ENCODE measurements around the gene CPT1A.
"Not testable (repeated sequence)": the region's sequence is repeated elsewhere in the genome, so short reads cannot be mapped to it uniquely, and the experiment has no call there.

CPT1A gene

DNA sequence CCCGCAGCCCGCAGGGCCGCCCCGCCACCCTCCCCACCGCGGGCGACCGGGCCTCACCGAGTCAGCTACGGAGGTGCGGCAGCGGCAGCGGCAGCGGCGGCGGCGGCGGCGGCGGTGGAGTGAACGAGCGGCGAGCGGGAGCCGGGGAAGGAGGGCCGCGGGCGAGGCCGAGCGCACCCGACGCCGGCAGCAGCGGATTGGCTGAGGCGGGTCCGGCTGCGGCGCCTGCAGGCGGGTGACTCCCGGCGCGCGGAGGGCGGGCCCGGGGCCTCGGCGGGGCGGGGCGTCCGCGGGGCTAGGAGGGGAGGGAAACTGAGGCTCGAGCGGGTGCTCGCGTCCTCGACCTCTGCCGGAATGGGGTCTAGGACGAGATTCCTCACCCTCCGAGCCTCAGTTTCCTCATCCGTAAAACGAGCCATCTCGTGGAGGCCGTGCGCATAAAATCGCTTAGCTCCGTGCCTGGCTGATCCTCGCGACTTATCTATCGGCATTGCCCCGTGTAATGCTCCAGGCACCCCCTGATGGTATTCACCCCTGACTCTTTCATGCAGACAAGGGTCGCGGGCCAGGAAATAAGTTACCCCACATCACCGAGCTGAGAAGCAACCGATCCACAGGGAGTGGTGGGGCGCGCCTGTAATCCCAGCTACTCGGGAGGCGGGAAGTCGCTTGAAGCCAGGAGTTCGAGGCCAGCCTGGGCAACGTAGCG lies at the start of gene CPT1A:
CPT1A (minus strand) TSS at position 199 of the 709 bp plus-strand sequence. CDS start 26,442 bp downstream, outside the sequence.
- Histone ChIP-seq H3K27ac (ENCODE audit: low read length) (no peak within 1 kb of the TSS), H3K36me3 (ENCODE audit: control insufficient read depth, low read depth, low read length) (no peaks in the 10 kb centered on the region), H3K27me3 (ENCODE audit: control insufficient read depth, insufficient read depth, low read length) (peaks cover 97% of the 10 kb centered on the region), H3K9ac (ENCODE audit: low read length) (no peak within 1 kb of the TSS), H3K9me3 (ENCODE audit: control insufficient read depth, low read depth, low read length) (no peaks in the 10 kb centered on the region), H3K4me3 (ENCODE audit: low read length) (peak within 1 kb of the TSS; percentile 74), H3K4me1 (ENCODE audit: control insufficient read depth, low read depth, low read length) (peaks cover 24% of the 10 kb centered on the region)

- no peak overlapping the region for H3K4me3 ChIP-seq (ENCODE audit: low read length)
- H3K27me3 ChIP-seq (ENCODE audit: control insufficient read depth, insufficient read depth, low read length): no peaks in the 10 kb centered on the region
- no peaks in the 10 kb centered on the region for H3K4me1 ChIP-seq (ENCODE audit: control insufficient read depth, low read depth, low read length)
- H3K9ac ChIP-seq (ENCODE audit: low read length): no peak overlapping the region
- no peaks in the 10 kb centered on the region for H3K9me3 ChIP-seq (ENCODE audit: control insufficient read depth, low read depth, low read length)
- peaks cover 38% of the 10 kb centered on the region for H3K36me3 ChIP-seq (ENCODE audit: control insufficient read depth, low read depth, low read length)
- H3K27ac ChIP-seq (ENCODE audit: low read length): no peak overlapping the region
These were observed 48.9 kb upstream of the CPT1A start for GRCh38 chr11:68890490-68891231.

DNA sequence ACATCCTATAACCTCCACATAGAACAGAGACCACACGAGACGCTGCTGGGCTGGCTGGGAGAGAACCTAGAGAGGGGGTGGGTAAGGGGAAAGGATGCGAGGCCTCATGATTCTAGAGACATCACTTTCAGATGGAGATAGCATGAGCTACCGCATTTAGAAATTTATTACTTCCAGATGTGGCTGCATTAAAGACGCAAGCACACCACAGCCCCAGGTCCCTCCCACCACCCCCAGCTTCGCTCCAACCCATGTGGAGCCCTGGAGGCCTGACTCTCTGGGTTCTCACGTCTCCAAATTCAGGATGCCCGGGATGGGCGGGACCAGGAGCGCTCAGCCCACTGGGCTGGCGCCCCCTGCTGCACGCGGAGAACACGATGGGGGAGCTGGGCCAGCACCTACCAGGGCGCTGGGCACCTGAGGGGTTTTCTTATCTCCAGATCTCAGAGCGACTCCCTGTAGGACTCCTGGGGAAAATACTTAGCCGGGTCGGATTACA lies 48.3 kb upstream of the CPT1A start:
- H3K27ac ChIP-seq (ENCODE audit: low read length): no peak overlapping the region
- H3K9ac ChIP-seq (ENCODE audit: low read length): no peak overlapping the region
- no peaks in the 10 kb centered on the region for H3K9me3 ChIP-seq (ENCODE audit: control insufficient read depth, low read depth, low read length)
- H3K4me1 ChIP-seq (ENCODE audit: control insufficient read depth, low read depth, low read length): no peaks in the 10 kb centered on the region
- no peaks in the 10 kb centered on the region for H3K27me3 ChIP-seq (ENCODE audit: control insufficient read depth, insufficient read depth, low read length)
- H3K36me3 ChIP-seq (ENCODE audit: control insufficient read depth, low read depth, low read length): peaks cover 36% of the 10 kb centered on the region
- no peak overlapping the region for H3K4me3 ChIP-seq (ENCODE audit: low read length)

DNA sequence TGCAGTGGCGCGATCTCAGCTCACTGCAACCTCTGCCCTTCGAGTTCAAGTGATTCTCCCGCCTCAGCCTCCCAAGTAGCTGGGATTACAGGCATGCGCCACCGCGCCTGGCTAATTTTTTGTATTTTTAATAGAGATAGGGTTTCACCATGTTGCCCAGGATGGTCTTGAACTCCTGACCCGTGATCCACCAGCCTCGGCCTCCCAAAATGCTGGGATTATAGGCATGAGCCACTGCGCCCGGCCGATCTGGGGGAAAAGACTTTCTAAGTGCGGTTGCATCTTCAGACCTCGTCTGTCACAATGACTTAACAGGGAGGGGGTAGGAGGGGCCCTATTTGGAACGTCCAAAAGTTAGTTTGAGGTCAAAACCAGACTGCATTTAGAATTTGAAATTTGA lies 43.1 kb upstream of the CPT1A start:
- not testable (repeated sequence) for H3K9ac ChIP-seq (ENCODE audit: low read length); H3K4me1 ChIP-seq (ENCODE audit: control insufficient read depth, low read depth, low read length); H3K36me3 ChIP-seq (ENCODE audit: control insufficient read depth, low read depth, low read length); H3K27ac ChIP-seq (ENCODE audit: low read length); H3K9me3 ChIP-seq (ENCODE audit: control insufficient read depth, low read depth, low read length); H3K4me3 ChIP-seq (ENCODE audit: low read length); H3K27me3 ChIP-seq (ENCODE audit: control insufficient read depth, insufficient read depth, low read length)

DNA sequence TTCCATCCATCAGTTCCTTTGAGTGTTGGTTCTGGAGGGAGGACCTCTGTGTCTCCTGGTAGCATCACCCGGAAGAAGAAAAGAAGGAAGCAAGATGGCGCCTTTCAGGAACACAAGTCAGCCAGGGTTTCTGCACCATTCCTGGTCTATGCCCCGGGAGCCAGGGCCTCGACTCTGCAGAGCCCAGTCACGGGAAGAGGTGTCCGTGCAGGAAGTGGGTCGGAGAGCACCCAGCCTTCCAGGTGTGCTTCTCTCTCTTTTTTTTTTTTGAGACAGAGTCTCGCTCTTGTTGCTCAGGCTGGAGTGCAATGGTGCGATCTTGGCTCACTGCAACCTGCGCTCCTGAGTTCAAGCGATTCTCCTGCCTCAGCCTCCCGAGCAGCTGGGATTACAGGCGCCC lies 40.7 kb upstream of the CPT1A start:
- Histone ChIP-seq H3K4me1 (ENCODE audit: control insufficient read depth, low read depth, low read length) (peaks cover 4% of the 10 kb centered on the region), H3K4me3 (ENCODE audit: low read length) (no peak overlapping the region)

GRCh38 chr11:68881320-68881719 lies 39.6 kb upstream of the CPT1A start:
- Histone ChIP-seq H3K27ac (ENCODE audit: low read length) (no peak overlapping the region), H3K4me3 (ENCODE audit: low read length) (no peak overlapping the region), H3K36me3 (ENCODE audit: control insufficient read depth, low read depth, low read length) (no peaks in the 10 kb centered on the region), H3K9ac (ENCODE audit: low read length) (no peak overlapping the region), H3K9me3 (ENCODE audit: control insufficient read depth, low read depth, low read length) (no peaks in the 10 kb centered on the region), H3K27me3 (ENCODE audit: control insufficient read depth, insufficient read depth, low read length) (no peaks in the 10 kb centered on the region), H3K4me1 (ENCODE audit: control insufficient read depth, low read depth, low read length) (peaks cover 4% of the 10 kb centered on the region)

More for the DNA sequence above, 40.7 kb upstream of the CPT1A start:
- Histone ChIP-seq H3K9ac (ENCODE audit: low read length) (no peak overlapping the region), H3K9me3 (ENCODE audit: control insufficient read depth, low read depth, low read length) (no peaks in the 10 kb centered on the region), H3K27me3 (ENCODE audit: control insufficient read depth, insufficient read depth, low read length) (no peaks in the 10 kb centered on the region), H3K36me3 (ENCODE audit: control insufficient read depth, low read depth, low read length) (no peaks in the 10 kb centered on the region), H3K27ac (ENCODE audit: low read length) (no peak overlapping the region)

- H3K27me3 ChIP-seq (ENCODE audit: control insufficient read depth, insufficient read depth, low read length): no peaks in the 10 kb centered on the region
- H3K36me3 ChIP-seq (ENCODE audit: control insufficient read depth, low read depth, low read length): no peaks in the 10 kb centered on the region
- H3K27ac ChIP-seq (ENCODE audit: low read length): no peak overlapping the region
- no peak overlapping the region for H3K4me3 ChIP-seq (ENCODE audit: low read length)
- H3K9me3 ChIP-seq (ENCODE audit: control insufficient read depth, low read depth, low read length): no peaks in the 10 kb centered on the region
- no peak overlapping the region for H3K9ac ChIP-seq (ENCODE audit: low read length)
- peaks cover 4% of the 10 kb centered on the region for H3K4me1 ChIP-seq (ENCODE audit: control insufficient read depth, low read depth, low read length)
These were observed 39.1 kb upstream of the CPT1A start for GRCh38 chr11:68880851-68881250.

- H3K27me3 ChIP-seq (ENCODE audit: control insufficient read depth, insufficient read depth, low read length): no peaks in the 10 kb centered on the region
- no peak overlapping the region for H3K27ac ChIP-seq (ENCODE audit: low read length)
- H3K9me3 ChIP-seq (ENCODE audit: control insufficient read depth, low read depth, low read length): no peaks in the 10 kb centered on the region
- H3K9ac ChIP-seq (ENCODE audit: low read length): no peak overlapping the region
- no peak overlapping the region for H3K4me3 ChIP-seq (ENCODE audit: low read length)
- H3K4me1 ChIP-seq (ENCODE audit: control insufficient read depth, low read depth, low read length): peaks cover 4% of the 10 kb centered on the region
- H3K36me3 ChIP-seq (ENCODE audit: control insufficient read depth, low read depth, low read length): no peaks in the 10 kb centered on the region
These were observed 36.3 kb upstream of the CPT1A start for GRCh38 chr11:68878022-68878421.

DNA sequence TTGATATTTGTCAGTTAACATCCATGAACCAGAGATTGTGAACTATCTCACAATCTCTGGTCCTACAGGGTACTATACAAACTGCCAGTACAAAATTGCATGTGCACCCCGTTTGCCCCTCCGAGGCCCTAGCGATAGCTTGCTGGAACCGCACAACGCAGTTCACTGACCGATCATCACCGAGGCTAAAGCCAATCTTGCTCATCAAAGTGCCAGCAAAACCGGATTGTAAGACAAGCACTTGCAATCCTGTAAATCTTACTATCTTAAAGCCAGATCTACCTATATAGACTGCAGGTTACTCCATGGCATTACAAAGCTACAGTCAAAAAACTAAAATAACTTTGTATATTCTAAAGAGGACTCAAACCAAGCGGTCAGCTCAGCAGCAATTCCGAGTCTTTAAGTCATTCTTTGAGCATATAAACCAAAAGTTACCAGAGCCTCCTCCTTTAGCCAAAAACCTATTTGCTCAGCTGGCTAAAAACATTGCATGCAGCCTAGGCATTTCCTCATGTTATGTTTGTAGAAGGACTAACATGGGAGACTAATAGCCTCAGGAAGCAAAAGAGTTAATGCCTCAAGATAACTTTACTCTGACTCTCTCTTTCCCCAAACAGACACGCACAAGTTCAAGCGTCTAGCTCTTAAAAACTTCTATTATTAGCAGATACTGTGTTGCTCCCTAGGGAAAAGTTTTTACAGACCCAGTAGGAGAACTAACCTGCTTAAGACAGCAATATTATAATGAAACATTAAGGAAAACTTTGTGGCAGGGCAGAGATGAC lies 30.7 kb upstream of the CPT1A start:
- H3K27ac ChIP-seq (ENCODE audit: low read length): no peak overlapping the region
- H3K36me3 ChIP-seq (ENCODE audit: control insufficient read depth, low read depth, low read length): no peaks in the 10 kb centered on the region
- H3K9ac ChIP-seq (ENCODE audit: low read length): no peak overlapping the region
- H3K4me3 ChIP-seq (ENCODE audit: low read length): no peak overlapping the region
- H3K27me3 ChIP-seq (ENCODE audit: control insufficient read depth, insufficient read depth, low read length): no peaks in the 10 kb centered on the region
- peaks cover 10% of the 10 kb centered on the region for H3K4me1 ChIP-seq (ENCODE audit: control insufficient read depth, low read depth, low read length)
- no peaks in the 10 kb centered on the region for H3K9me3 ChIP-seq (ENCODE audit: control insufficient read depth, low read depth, low read length)

DNA sequence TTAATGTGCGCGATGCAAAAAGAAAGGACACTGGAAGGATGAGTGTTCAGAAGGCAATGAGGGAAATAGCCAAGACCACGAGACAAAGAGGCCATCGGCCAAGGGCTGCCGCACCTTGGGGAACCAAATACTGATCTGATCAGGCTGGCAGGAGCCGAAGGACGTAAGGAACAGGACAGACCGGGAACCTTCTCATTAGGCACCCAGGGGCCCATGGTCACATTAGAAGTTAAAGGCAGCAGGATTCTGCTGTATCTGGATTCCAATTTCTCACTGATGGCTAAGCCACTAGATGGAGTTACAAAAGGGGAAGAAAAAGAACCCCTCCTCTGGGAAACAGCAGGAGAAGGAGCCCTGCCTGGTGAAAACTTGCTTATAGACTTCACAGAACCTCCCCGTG lies 28.8 kb upstream of the CPT1A start:
- Histone ChIP-seq H3K36me3 (ENCODE audit: control insufficient read depth, low read depth, low read length) (no peaks in the 10 kb centered on the region), H3K9me3 (ENCODE audit: control insufficient read depth, low read depth, low read length) (no peaks in the 10 kb centered on the region), H3K4me3 (ENCODE audit: low read length) (peak overlapping the region; percentile 47), H3K27me3 (ENCODE audit: control insufficient read depth, insufficient read depth, low read length) (no peaks in the 10 kb centered on the region), H3K4me1 (ENCODE audit: control insufficient read depth, low read depth, low read length) (peaks cover 10% of the 10 kb centered on the region), H3K27ac (ENCODE audit: low read length) (no peak overlapping the region), H3K9ac (ENCODE audit: low read length) (no peak overlapping the region)

DNA sequence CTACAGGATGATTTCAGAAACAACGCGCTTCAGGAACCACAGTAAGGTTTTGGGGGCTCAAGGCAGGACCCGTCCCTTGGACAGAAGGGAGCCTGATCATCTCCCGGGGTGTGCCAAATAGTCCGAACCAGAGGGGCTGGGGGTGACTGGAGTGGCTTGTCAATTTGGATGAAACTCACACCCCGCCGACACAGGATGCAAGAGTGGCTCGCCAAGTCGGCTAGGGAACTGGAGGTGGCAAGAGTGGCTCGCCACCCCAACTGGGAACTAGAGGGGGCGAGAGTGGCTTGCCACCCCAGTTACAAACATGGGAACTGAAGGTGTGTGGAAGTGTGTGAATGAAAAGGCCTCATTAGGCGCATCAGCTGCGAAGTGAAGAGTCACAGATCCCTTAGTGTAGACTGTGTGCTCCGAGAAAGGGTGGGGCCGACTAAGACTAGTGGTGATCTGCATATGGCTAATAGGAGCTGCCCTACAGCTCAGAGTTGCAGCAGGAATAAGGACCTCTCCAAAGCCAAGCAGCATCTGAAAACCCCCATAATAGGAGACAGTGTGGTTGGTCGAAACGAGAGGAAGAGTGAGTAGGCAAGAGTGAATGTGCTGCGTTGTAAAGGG lies 26.6 kb upstream of the CPT1A start:
- H3K9me3 ChIP-seq (ENCODE audit: control insufficient read depth, low read depth, low read length): no peaks in the 10 kb centered on the region
- H3K36me3 ChIP-seq (ENCODE audit: control insufficient read depth, low read depth, low read length): no peaks in the 10 kb centered on the region
- H3K27me3 ChIP-seq (ENCODE audit: control insufficient read depth, insufficient read depth, low read length): no peaks in the 10 kb centered on the region
- no peak overlapping the region for H3K9ac ChIP-seq (ENCODE audit: low read length)
- H3K27ac ChIP-seq (ENCODE audit: low read length): no peak overlapping the region
- no peak overlapping the region for H3K4me3 ChIP-seq (ENCODE audit: low read length)
- peaks cover 10% of the 10 kb centered on the region for H3K4me1 ChIP-seq (ENCODE audit: control insufficient read depth, low read depth, low read length)

Data from iPS-18a (cell line).